ENCODE measurements around the gene OCEL1. TPM values are rescaled to one million over a fixed set of nuclear protein-coding genes. Genes with fewer than 3 reads are reported as not detected.

Gene OCEL1
- total and polyA plus RNA-seq, 2 of the 13 experiments (the other 11 are each of a cell fraction or from before 2014, with no cell fraction given), result 10.6 to 17.2 TPM

- no peak for TF ChIP-seq ZNF816 (CRISPR knock-in tag; IDR thresholded peaks at IDR 0.05; ENCODE audit: borderline replicate concordance)
Measured at GRCh38 chr19:17197666-17198065, 28.4 kb upstream of the OCEL1 start (continued).

- ChIA-PET CTCF (ENCODE audit: low intra/inter-chr PET ratio, low total read pairs) (no interaction called here), POLR2A (interaction anchor here (1.0 to 1.8 kb wide), 4 partner anchors 15 to 66 kb away, joined by 3 to 5 read pairs (median 4); partner anchors contain the start of genes BABAM1 and OCEL1)
- H3K27me3 ChIP-seq (ENCODE audit: control insufficient read depth in 1 of 2, insufficient read depth in 2 of 2, low read length in 2 of 2), result no peaks in the 10 kb centered on the region
- 59% methylated on average over 13 of the region's 16 CpGs for WGBS (ENCODE audit: low lambda C conversion rate)
- H3K27ac ChIP-seq (ENCODE audit: extremely low read length, insufficient read depth, low read length), result peak overlapping the region; percentile 81
- DNase-seq (ENCODE audit: low spot score), result peak; percentile 82
- peak overlapping the region; percentile 50 for H3K9ac ChIP-seq (ENCODE audit: insufficient read depth, low read depth, low read length)
- peak overlapping the region; percentile 46 for H3K4me2 ChIP-seq (ENCODE audit: low read depth, low read length)
- no peaks in the 10 kb centered on the region for H3K79me2 ChIP-seq (ENCODE audit: insufficient read depth, low read length)
- no peaks in the 10 kb centered on the region for H3K9me3 ChIP-seq (ENCODE audit: low read length)
- H3K4me3 ChIP-seq (replicated peaks in 1 of 3; ENCODE audit: insufficient read depth in 1 of 3, low read depth in 2 of 3, low read length in 3 of 3), result no peak overlapping the region; a peak in 1 of 6 replicates
- intact Hi-C loops (cut with micrococcal nuclease; ENCODE audit: unreplicated experiment), result no loop called here
- ATAC-seq, result peak; percentile 76
- H2AFZ ChIP-seq (ENCODE audit: low read length), result no peak overlapping the region
- FAIRE-seq, result peak; percentile 87
- no peaks in the 10 kb centered on the region for H4K20me1 ChIP-seq (ENCODE audit: insufficient read depth, low read length)
- no TSS peak for BruUV-seq (replicated peaks)
- peaks cover 3 to 11% of the 10 kb centered on the region in 2 experiments; a peak in 4 of 5 replicates for H3K36me3 ChIP-seq (replicated peaks in 1 of 2; ENCODE audit: control insufficient read depth in 1 of 2, insufficient read depth in 2 of 2, low read length in 2 of 2)
- in situ Hi-C loops (cut with HindIII; ENCODE audit: extremely low pct_ligation_motif_present, low pct_unique_long_range_greater_than_20kb), result loop anchor here (5.0 kb wide), 1 partner anchor 82 kb away; the partner anchor contains the start of gene ANKLE1
- H3K4me1 ChIP-seq (ENCODE audit: insufficient read depth, low read length), result peaks cover 21% of the 10 kb centered on the region
- TF ChIP-seq FOXA3 (CRISPR knock-in tag; IDR thresholded peaks at IDR 0.05) (peak; percentile 65), TOPORS (CRISPR knock-in tag; IDR thresholded peaks at IDR 0.05) (no peak), THRA (CRISPR knock-in tag; IDR thresholded peaks at IDR 0.05; ENCODE audit: borderline replicate concordance) (peak; percentile 75; the same call in 1 of the 2 replicates), THAP7 (CRISPR knock-in tag; IDR thresholded peaks at IDR 0.05) (no peak), CCDC6 (CRISPR knock-in tag; IDR thresholded peaks at IDR 0.05) (no peak), ZMYM2 (CRISPR knock-in tag; IDR thresholded peaks at IDR 0.05) (peak; percentile 97), ZSCAN31 (CRISPR knock-in tag; IDR thresholded peaks at IDR 0.05; ENCODE audit: low read depth) (0 out of 2 replicates have a peak, but pooled peaks have one; percentile 28), ZFP36L1 (CRISPR knock-in tag; IDR thresholded peaks at IDR 0.05) (0 out of 2 replicates have a peak, but pooled peaks have one; percentile 33), EEA1 (CRISPR knock-in tag; IDR thresholded peaks at IDR 0.05; ENCODE audit: borderline replicate concordance) (no peak), TRIM24 (CRISPR knock-in tag; IDR thresholded peaks at IDR 0.05) (no peak), PHF5A (CRISPR knock-in tag; IDR thresholded peaks at IDR 0.05; ENCODE audit: low read depth, unreplicated experiment) (peak; percentile 35), FOXO1 (CRISPR knock-in tag; IDR thresholded peaks at IDR 0.05) (peak; percentile 77; the same call in 1 of the 2 replicates), DR1 (CRISPR knock-in tag; IDR thresholded peaks at IDR 0.05) (peak; percentile 26; the same call in 1 of the 2 replicates), ZNF670 (CRISPR knock-in tag; IDR thresholded peaks at IDR 0.05; ENCODE audit: borderline replicate concordance) (no peak), PPARG (CRISPR knock-in tag; conservative IDR thresholded peaks at IDR 0.05) (no peak), MATR3 (CRISPR knock-in tag; IDR thresholded peaks at IDR 0.05) (no peak), ZMYM4 (CRISPR knock-in tag; IDR thresholded peaks at IDR 0.05) (peak; percentile 55; the same call in 1 of the 2 replicates), KDM6A (CRISPR knock-in tag; IDR thresholded peaks at IDR 0.05; ENCODE audit: low read depth) (peak; percentile 69; the same call in 1 of the 2 replicates)
Measured at GRCh38 chr19:17200408-17201079, 25.5 kb upstream of the OCEL1 start.

Data from HepG2 (cell line).